Subcutaneous adipose tissue (tissue), 4 donors: ENCODE measurements around the gene CDK1. TPM values are rescaled to one million over a fixed set of nuclear protein-coding genes. Genes with fewer than 3 reads are reported as not detected.

Source experiments
- total RNA-seq, 4 donors: library from RNA; depleted of rRNA; stranded (reverse); fragments of >200 nt; gene quantifications; one replicate each; pipeline ENCODE4 v1.1.0, GENCODE V29; 2016
- TF ChIP-seq, protein P1 (sequence below): fragments of 450-650 bp; IDR thresholded peaks from one replicate; pipeline ENCODE4 v1.5.1; 2016; ENCODE audit warnings: low read depth, mild to moderate bottlenecking, control low read depth, antibody characterized with exemption, moderate library complexity

Gene CDK1
- 1 to 10 TPM in 3 of 4 donors, under 1 TPM in 1; 0.82 to 9.5 (median 6.7) TPM for total RNA-seq

DNA sequence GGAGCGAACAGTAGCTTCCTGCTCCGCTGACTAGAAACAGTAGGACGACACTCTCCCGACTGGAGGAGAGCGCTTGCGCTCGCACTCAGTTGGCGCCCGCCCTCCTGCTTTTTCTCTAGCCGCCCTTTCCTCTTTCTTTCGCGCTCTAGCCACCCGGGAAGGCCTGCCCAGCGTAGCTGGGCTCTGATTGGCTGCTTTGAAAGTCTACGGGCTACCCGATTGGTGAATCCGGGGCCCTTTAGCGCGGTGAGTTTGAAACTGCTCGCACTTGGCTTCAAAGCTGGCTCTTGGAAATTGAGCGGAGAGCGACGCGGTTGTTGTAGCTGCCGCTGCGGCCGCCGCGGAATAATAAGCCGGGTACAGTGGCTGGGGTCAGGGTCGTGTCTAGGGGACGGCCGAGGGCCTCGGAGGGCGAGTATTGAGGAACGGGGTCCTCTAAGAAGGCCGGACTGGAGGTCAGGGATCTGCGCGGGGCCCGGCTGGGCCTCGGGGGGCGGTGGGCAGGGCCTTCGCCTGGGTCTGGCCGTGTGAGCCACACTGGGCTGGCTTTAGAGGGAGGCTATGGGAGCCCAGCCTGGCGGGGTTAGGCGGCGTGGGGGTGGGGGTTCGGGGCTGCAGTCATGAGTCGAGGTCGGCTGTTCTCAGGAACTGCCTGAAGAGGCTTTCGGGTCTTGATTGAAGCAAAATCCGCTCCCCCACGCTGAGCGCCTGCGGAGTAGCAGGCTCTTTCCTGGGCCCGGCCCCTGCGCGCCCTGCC lies at the start of gene CDK1:
Gene CDK1, plus strand, starts transcription at position 265 of the 757 bp plus-strand sequence. CDS start 1,688 bp downstream, outside the sequence.
- TF ChIP-seq, protein P1, sequence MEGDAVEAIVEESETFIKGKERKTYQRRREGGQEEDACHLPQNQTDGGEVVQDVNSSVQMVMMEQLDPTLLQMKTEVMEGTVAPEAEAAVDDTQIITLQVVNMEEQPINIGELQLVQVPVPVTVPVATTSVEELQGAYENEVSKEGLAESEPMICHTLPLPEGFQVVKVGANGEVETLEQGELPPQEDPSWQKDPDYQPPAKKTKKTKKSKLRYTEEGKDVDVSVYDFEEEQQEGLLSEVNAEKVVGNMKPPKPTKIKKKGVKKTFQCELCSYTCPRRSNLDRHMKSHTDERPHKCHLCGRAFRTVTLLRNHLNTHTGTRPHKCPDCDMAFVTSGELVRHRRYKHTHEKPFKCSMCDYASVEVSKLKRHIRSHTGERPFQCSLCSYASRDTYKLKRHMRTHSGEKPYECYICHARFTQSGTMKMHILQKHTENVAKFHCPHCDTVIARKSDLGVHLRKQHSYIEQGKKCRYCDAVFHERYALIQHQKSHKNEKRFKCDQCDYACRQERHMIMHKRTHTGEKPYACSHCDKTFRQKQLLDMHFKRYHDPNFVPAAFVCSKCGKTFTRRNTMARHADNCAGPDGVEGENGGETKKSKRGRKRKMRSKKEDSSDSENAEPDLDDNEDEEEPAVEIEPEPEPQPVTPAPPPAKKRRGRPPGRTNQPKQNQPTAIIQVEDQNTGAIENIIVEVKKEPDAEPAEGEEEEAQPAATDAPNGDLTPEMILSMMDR, result no peak

DNA sequence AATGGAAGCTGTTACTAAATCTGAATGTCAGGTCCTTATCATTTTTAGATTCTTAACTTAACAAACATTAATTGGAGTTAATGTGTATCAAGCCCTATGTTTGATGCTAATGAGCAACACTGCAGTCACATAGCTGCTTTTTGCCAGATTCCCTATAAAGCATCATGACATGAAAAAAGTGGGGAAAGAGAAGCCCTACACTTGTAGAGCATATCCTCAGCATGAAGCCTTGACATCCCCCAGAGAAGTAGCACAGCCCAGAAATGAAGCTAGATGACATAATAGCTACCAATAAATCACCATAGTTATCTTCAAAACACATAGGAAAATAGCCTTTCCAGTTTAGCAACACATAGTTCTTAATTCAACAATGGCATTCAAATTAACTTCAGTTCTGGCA lies 49.2 kb upstream of the CDK1 start:
- TF ChIP-seq, protein P1, result no peak

DNA sequence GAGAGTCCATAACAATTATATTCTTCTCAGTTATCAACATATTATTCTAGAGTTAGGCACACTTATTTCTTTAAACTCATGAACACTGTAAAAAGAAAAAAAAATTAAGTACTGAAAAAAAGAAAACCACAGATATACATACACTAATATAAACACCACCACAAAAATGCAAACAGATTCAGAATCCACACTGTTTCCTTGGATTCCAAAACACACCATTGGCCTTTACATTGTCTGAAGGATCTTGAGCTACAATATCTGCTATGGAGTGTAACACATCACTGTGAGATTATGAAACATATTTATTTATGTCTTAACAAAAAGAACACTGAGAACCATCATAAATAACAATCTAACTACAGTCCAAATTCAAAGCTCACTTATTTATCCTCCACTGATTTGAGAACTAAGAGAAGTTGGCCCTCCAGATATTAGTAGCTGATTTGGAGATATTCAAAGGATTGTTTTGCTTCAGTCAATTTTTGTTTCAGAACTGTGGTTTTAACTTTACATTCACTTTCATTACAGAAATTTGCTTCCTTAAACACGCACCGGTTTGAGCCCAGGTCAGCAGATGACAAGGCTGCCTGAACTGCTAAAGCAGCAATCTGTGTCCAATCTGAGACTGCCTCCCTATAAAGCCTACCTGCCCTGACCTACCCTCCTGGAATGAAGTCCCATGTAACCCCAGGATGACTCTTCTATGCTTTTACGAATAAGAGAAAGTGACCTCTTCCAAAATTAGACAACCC lies 47.0 kb upstream of the CDK1 start:
- TF ChIP-seq, protein P1, result no peak

DNA sequence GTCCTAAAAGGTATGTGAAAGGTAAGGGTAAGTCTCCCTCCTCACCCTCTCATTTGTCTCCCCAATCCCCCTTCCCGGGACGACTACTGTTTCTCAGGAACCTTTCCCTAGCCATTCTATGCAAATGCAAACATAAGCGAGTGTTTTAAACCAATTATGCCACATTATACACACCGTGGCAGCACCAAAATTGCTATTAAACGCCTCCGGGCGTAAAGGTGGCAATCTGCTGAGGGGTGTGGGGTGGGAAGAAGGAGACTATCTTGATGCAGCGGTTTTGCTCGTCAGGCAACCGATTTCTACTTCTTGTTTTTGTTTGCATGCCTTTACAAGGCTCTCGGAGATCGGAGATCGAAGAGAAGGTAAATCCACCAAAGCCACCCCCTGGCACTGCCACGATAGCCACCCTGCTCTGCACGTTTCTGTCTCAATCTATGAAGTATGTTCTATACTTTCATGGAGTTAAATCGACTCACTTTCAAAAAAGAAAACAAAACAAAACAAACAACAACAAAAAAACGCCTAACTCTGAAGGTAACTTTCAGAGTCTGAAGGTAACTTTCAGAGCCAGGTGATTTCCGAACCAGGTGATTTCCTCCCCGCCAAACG lies 46.0 kb upstream of the CDK1 start:
- TF ChIP-seq, protein P1, result no peak

DNA sequence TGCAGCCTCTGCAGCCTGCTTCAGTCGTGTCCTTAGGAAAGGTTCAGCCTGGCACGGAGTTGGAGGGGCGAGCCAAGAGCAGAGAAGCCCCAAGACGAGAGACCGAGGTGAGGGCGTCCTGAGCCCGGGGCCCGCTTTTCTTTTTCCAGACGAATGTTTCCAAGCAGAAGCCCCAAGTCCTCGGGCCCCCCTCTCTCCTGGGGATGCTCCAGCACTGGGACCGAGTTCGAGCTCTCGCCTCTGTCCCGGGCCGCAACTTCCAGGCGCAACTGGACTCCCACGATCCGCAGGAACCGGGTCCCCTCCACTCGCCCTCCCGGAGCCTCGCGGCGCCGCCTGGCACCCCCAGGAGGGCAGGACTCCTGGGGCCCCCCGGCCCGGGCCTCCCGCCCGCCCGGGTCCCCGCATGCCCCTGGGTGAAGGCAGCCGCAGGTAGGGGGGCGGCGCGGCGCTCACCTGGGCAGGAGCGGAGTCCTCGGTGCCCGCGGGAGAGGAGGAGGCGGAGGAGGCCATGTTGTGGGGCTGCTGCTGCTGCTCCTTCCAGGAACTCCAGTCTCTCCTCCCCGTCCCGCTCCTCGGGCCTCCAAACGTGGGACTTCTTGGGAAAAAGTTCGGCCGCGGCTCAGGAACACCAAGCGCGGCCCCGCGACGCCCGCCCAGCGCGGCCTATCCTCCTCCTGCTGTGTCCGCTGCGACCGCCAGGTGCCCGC lies 45.3 kb upstream of the CDK1 start:
- TF ChIP-seq, protein P1, result no peak

DNA sequence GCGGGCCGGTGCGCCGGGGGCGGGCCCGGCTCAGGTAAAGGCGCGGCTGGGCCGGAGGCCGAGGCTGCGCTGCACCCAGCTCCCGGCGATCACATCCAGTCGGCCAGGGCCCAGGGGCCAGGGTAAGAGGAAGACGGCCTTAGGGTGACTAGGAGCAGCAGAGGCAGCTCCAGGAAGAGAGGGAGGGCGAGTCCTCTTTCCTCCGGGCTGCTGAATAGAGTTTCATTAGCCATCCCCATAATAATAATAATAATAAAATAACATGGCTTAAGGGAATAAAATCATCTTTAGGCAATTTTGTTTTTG lies 44.8 kb upstream of the CDK1 start:
- TF ChIP-seq, protein P1, result no peak

DNA sequence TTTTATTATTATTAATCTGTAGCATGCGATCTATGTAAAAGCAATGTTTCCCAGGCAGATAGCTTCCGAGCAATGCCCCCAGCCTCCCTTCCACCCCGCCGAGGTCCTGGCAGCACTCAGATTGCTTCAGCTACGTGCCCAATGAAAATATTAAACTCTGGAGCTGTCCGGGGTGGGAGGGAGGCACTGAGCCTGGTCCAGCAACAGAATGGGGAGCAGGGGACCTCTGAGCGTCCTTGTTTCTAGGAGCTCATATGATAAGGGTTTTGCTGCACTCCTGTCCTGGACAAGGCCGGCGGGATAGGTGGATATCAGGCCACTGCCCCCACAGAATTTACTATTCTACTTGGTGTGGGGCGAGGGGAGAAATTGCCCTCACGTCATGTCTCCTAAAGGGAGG lies 44.5 kb upstream of the CDK1 start:
- TF ChIP-seq, protein P1, result no peak
